Measurements from ENCODE around the gene SLC24A5.

SLC24A5 gene

GRCh38 chr15:48120745-48121144 lies at the start of gene SLC24A5:
TSS of gene SLC24A5 (plus strand) at chr15:48120990. CDS start at chr15:48121045, 55 bp downstream.
- Mint-ChIP-seq H3K36me3 (ENCODE audit: low read depth) (no peaks in the 10 kb centered on the region), H3K4me1 (ENCODE audit: low read depth) (no peaks in the 10 kb centered on the region), H3K27ac (no peak within 1 kb of the TSS), H3K27me3 (peaks cover 6% of the 10 kb centered on the region), H3K4me3 (no peak within 1 kb of the TSS), H3K9me3 (no peaks in the 10 kb centered on the region)
- no peak for DNase-seq

- H3K4me3 Mint-ChIP-seq, result no peak overlapping the region
Measured at GRCh38 chr15:48072941-48073340, 47.8 kb upstream of the SLC24A5 start.

GRCh38 chr15:48073881-48074280 lies 46.9 kb upstream of the SLC24A5 start:
- H3K4me3 Mint-ChIP-seq, result no peak overlapping the region
- no peaks in the 10 kb centered on the region for H3K36me3 Mint-ChIP-seq (ENCODE audit: low read depth)
- H3K4me1 Mint-ChIP-seq (ENCODE audit: low read depth), result no peaks in the 10 kb centered on the region
- DNase-seq, result no peak
- peaks cover 2% of the 10 kb centered on the region for H3K9me3 Mint-ChIP-seq
- peaks cover 10% of the 10 kb centered on the region for H3K27me3 Mint-ChIP-seq
- H3K27ac Mint-ChIP-seq, result no peak overlapping the region

More at GRCh38 chr15:48072941-48073340, 47.8 kb upstream of the SLC24A5 start:
- H3K27ac Mint-ChIP-seq, result no peak overlapping the region
- peaks cover 2% of the 10 kb centered on the region for H3K9me3 Mint-ChIP-seq
- DNase-seq, result no peak
- no peaks in the 10 kb centered on the region for H3K36me3 Mint-ChIP-seq (ENCODE audit: low read depth)
- peaks cover 9% of the 10 kb centered on the region for H3K27me3 Mint-ChIP-seq
- H3K4me1 Mint-ChIP-seq (ENCODE audit: low read depth), result no peaks in the 10 kb centered on the region

GRCh38 chr15:48076454-48076853 lies 44.3 kb upstream of the SLC24A5 start:
- H3K36me3 Mint-ChIP-seq (ENCODE audit: low read depth), result no peaks in the 10 kb centered on the region
- H3K4me1 Mint-ChIP-seq (ENCODE audit: low read depth), result no peaks in the 10 kb centered on the region
- peaks cover 2% of the 10 kb centered on the region for H3K9me3 Mint-ChIP-seq
- no peak overlapping the region for H3K4me3 Mint-ChIP-seq
- H3K27me3 Mint-ChIP-seq, result peaks cover 10% of the 10 kb centered on the region
- H3K27ac Mint-ChIP-seq, result no peak overlapping the region
- no peak for DNase-seq

- Mint-ChIP-seq H3K27ac (no peak overlapping the region), H3K4me1 (ENCODE audit: low read depth) (no peaks in the 10 kb centered on the region), H3K27me3 (peaks cover 13% of the 10 kb centered on the region), H3K4me3 (no peak overlapping the region), H3K36me3 (ENCODE audit: low read depth) (no peaks in the 10 kb centered on the region), H3K9me3 (peaks cover 1% of the 10 kb centered on the region)
- no peak for DNase-seq
Measured at GRCh38 chr15:48077616-48078184, 43.1 kb upstream of the SLC24A5 start.

GRCh38 chr15:48084759-48085590 lies 35.8 kb upstream of the SLC24A5 start:
- no peaks in the 10 kb centered on the region for H3K9me3 Mint-ChIP-seq
- H3K27ac Mint-ChIP-seq, result no peak overlapping the region
- H3K27me3 Mint-ChIP-seq, result peaks cover 5% of the 10 kb centered on the region
- DNase-seq, result no peak
- H3K4me1 Mint-ChIP-seq (ENCODE audit: low read depth), result no peaks in the 10 kb centered on the region
- H3K4me3 Mint-ChIP-seq, result no peak overlapping the region
- no peaks in the 10 kb centered on the region for H3K36me3 Mint-ChIP-seq (ENCODE audit: low read depth)

- Mint-ChIP-seq H3K4me1 (ENCODE audit: low read depth) (no peaks in the 10 kb centered on the region), H3K27me3 (peaks cover 5% of the 10 kb centered on the region), H3K27ac (no peak overlapping the region), H3K36me3 (ENCODE audit: low read depth) (no peaks in the 10 kb centered on the region), H3K9me3 (no peaks in the 10 kb centered on the region), H3K4me3 (no peak overlapping the region)
- no peak for DNase-seq
Measured at GRCh38 chr15:48085591-48085930, 35.2 kb upstream of the SLC24A5 start.

- Mint-ChIP-seq H3K9me3 (no peaks in the 10 kb centered on the region), H3K4me3 (no peak overlapping the region), H3K27ac (no peak overlapping the region), H3K27me3 (peaks cover 5% of the 10 kb centered on the region), H3K36me3 (ENCODE audit: low read depth) (no peaks in the 10 kb centered on the region), H3K4me1 (ENCODE audit: low read depth) (no peaks in the 10 kb centered on the region)
- DNase-seq, result no peak
Measured at GRCh38 chr15:48086133-48086532, 34.7 kb upstream of the SLC24A5 start.

GRCh38 chr15:48086576-48086975 lies 34.2 kb upstream of the SLC24A5 start:
- H3K27ac Mint-ChIP-seq, result no peak overlapping the region
- no peaks in the 10 kb centered on the region for H3K36me3 Mint-ChIP-seq (ENCODE audit: low read depth)
- no peak overlapping the region for H3K4me3 Mint-ChIP-seq
- H3K4me1 Mint-ChIP-seq (ENCODE audit: low read depth), result no peaks in the 10 kb centered on the region
- H3K9me3 Mint-ChIP-seq, result no peaks in the 10 kb centered on the region
- H3K27me3 Mint-ChIP-seq, result peaks cover 5% of the 10 kb centered on the region
- DNase-seq, result no peak

GRCh38 chr15:48087844-48088243 lies 32.9 kb upstream of the SLC24A5 start:
- peaks cover 2% of the 10 kb centered on the region for H3K27me3 Mint-ChIP-seq
- H3K4me1 Mint-ChIP-seq (ENCODE audit: low read depth), result no peaks in the 10 kb centered on the region
- H3K9me3 Mint-ChIP-seq, result no peaks in the 10 kb centered on the region
- no peak overlapping the region for H3K27ac Mint-ChIP-seq
- H3K4me3 Mint-ChIP-seq, result no peak overlapping the region
- H3K36me3 Mint-ChIP-seq (ENCODE audit: low read depth), result no peaks in the 10 kb centered on the region
- no peak for DNase-seq

GRCh38 chr15:48089702-48090101 lies 31.1 kb upstream of the SLC24A5 start:
- H3K4me3 Mint-ChIP-seq, result no peak overlapping the region
- no peaks in the 10 kb centered on the region for H3K9me3 Mint-ChIP-seq
- no peaks in the 10 kb centered on the region for H3K4me1 Mint-ChIP-seq (ENCODE audit: low read depth)
- no peak overlapping the region for H3K27ac Mint-ChIP-seq
- DNase-seq, result no peak
- no peaks in the 10 kb centered on the region for H3K27me3 Mint-ChIP-seq
- no peaks in the 10 kb centered on the region for H3K36me3 Mint-ChIP-seq (ENCODE audit: low read depth)

GRCh38 chr15:48090115-48090514 lies 30.7 kb upstream of the SLC24A5 start:
- Mint-ChIP-seq H3K9me3 (no peaks in the 10 kb centered on the region), H3K4me3 (no peak overlapping the region), H3K27me3 (no peaks in the 10 kb centered on the region), H3K4me1 (ENCODE audit: low read depth) (no peaks in the 10 kb centered on the region), H3K36me3 (ENCODE audit: low read depth) (no peaks in the 10 kb centered on the region), H3K27ac (no peak overlapping the region)
- no peak for DNase-seq

GRCh38 chr15:48090666-48091065 lies 30.1 kb upstream of the SLC24A5 start:
- DNase-seq, result no peak

GRCh38 chr15:48091522-48091921 lies 29.3 kb upstream of the SLC24A5 start:
- no peaks in the 10 kb centered on the region for H3K4me1 Mint-ChIP-seq (ENCODE audit: low read depth)
- no peaks in the 10 kb centered on the region for H3K36me3 Mint-ChIP-seq (ENCODE audit: low read depth)
- no peak overlapping the region for H3K27ac Mint-ChIP-seq
- DNase-seq, result no peak
- H3K4me3 Mint-ChIP-seq, result no peak overlapping the region
- H3K27me3 Mint-ChIP-seq, result peaks cover 4% of the 10 kb centered on the region
- no peaks in the 10 kb centered on the region for H3K9me3 Mint-ChIP-seq

More at GRCh38 chr15:48090666-48091065, 30.1 kb upstream of the SLC24A5 start:
- H3K27me3 Mint-ChIP-seq, result peaks cover 1% of the 10 kb centered on the region
- H3K36me3 Mint-ChIP-seq (ENCODE audit: low read depth), result no peaks in the 10 kb centered on the region
- no peaks in the 10 kb centered on the region for H3K9me3 Mint-ChIP-seq
- no peak overlapping the region for H3K4me3 Mint-ChIP-seq
- H3K4me1 Mint-ChIP-seq (ENCODE audit: low read depth), result no peaks in the 10 kb centered on the region
- no peak overlapping the region for H3K27ac Mint-ChIP-seq

GRCh38 chr15:48096355-48096786 lies 24.4 kb upstream of the SLC24A5 start:
- Mint-ChIP-seq H3K36me3 (ENCODE audit: low read depth) (no peaks in the 10 kb centered on the region), H3K4me3 (no peak overlapping the region), H3K27me3 (peaks cover 9% of the 10 kb centered on the region), H3K9me3 (no peaks in the 10 kb centered on the region), H3K4me1 (ENCODE audit: low read depth) (no peaks in the 10 kb centered on the region), H3K27ac (no peak overlapping the region)
- no peak for DNase-seq

Data from activated T-cell treated with anti-CD3 and anti-CD28 coated beads, Interleukin-2, amount 50 U/mL, for 24 hours (primary cell).